Measurements from ENCODE around the gene BMERB1. TPM values are rescaled to one million over a fixed set of nuclear protein-coding genes. Genes with fewer than 3 reads are reported as not detected.
"Not testable (repeated sequence)": the region's sequence is repeated elsewhere in the genome, so short reads cannot be mapped to it uniquely, and the experiment has no call there.

Gene BMERB1
- total RNA-seq, 2 donors from 2014 or later: 6.2 to 9.1 TPM

DNA sequence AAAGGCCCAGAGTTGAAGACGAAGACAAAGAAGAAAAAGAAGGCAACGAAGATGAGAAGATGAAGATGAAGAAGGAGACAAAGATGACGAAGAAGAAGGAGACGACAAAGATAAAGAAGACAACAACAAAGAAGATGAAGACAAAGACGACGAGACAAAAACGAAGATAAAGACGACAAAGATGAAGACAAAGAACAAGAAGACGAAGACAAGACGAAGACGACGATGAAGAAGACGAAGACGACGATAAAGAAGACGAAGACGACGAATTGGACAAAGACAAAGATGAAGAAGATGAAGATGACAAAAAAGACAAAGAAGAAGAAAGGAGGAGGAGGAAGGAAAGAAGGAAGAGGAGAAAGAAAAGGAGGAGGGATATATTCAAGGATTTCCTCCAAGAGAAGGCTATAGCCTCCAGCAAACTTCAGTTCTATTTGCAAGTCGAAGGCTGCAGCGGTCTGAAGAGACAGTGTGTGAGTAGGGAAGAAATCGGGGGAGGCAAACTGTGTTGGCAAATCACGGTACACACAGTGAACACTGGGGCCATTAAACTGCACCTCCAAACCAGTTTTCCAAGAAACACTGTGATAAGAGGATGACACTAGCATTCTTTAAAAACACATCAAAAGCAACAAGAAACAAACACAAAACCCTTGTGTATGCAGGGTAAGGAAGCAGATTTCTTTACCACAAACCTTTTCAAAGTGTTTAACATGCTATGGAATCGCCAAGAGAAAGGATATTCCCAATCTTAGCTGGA lies 168.1 kb downstream of the BMERB1 start:
- Histone ChIP-seq H3K36me3 (peaks cover 30% of the 10 kb centered on the region), H3K4me3 (no peak overlapping the region), H3K27ac (no peak overlapping the region), H3K4me1 (no peaks in the 10 kb centered on the region), H3K9ac (ENCODE audit: low read depth in 2 of 2, low read length in 2 of 2) (no peak overlapping the region), H3K27me3 (no peaks in the 10 kb centered on the region), H3K9me3 (no peaks in the 10 kb centered on the region)
- DNase-seq: no peak
- intact Hi-C loops (cut with DNase I): no loop called here
- TF ChIP-seq, protein P1, sequence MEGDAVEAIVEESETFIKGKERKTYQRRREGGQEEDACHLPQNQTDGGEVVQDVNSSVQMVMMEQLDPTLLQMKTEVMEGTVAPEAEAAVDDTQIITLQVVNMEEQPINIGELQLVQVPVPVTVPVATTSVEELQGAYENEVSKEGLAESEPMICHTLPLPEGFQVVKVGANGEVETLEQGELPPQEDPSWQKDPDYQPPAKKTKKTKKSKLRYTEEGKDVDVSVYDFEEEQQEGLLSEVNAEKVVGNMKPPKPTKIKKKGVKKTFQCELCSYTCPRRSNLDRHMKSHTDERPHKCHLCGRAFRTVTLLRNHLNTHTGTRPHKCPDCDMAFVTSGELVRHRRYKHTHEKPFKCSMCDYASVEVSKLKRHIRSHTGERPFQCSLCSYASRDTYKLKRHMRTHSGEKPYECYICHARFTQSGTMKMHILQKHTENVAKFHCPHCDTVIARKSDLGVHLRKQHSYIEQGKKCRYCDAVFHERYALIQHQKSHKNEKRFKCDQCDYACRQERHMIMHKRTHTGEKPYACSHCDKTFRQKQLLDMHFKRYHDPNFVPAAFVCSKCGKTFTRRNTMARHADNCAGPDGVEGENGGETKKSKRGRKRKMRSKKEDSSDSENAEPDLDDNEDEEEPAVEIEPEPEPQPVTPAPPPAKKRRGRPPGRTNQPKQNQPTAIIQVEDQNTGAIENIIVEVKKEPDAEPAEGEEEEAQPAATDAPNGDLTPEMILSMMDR (IDR thresholded peaks at IDR 0.05): no peak

DNA sequence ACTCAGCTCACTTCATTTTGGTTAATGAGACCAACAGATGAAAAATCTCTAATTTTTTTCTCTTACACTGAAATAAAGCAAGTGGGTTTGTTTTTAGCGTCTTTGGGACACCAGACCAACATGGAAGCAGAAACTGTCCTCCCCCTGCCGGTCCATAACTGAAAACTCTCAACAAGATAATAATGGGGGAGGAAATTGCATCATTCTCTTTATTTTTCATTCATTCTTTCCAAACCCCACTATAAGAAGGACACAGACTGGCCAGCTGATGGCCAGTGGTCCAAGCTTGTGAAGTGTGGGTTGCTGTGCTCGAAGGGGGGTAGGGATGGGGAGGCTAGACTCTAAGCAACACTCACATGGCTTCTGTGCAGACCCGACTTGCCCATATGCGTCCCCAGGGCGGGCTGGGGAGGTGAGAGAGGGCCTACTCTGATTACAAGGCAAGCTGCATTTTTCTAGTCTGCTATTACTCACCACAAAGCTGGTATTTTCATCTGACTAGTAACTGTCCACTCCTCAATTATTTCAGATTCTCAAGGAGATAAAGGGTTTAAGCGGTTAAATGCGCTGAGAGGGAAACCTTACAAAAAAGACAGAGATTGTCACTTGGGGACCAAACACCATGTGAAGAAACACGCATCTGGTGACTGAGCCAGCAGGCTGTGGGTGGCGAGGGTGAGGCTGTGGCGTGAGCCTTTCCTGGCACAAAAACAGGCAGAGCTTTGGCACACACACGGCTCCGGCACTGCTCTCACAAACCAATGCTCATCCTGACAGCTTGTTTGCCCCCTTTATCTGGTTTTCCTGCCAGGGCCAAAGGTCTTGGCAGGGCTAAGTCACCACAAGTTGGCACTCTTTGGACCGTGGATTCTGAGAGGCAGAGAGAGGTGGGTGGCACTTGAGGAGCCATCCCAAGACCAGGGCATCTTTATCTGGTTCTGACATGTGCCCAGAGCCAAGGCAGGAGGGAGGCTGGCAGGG lies 170.4 kb downstream of the BMERB1 start:
- no peaks in the 10 kb centered on the region for H3K4me1 ChIP-seq
- H3K27me3 ChIP-seq: no peaks in the 10 kb centered on the region
- no peak for DNase-seq
- no peak overlapping the region for H3K9ac ChIP-seq (ENCODE audit: low read depth in 2 of 2, low read length in 2 of 2)
- TF ChIP-seq, protein P1 (IDR thresholded peaks at IDR 0.05): no peak
- H3K4me3 ChIP-seq: no peak overlapping the region
- H3K27ac ChIP-seq: no peak overlapping the region
- no peaks in the 10 kb centered on the region for H3K9me3 ChIP-seq
- peaks cover 38% of the 10 kb centered on the region for H3K36me3 ChIP-seq
- intact Hi-C loops (cut with DNase I): no loop called here

- Histone ChIP-seq H3K36me3 (peaks cover 35% of the 10 kb centered on the region), H3K27ac (no peak overlapping the region), H3K27me3 (no peaks in the 10 kb centered on the region), H3K4me3 (no peak overlapping the region), H3K9me3 (no peaks in the 10 kb centered on the region), H3K9ac (ENCODE audit: low read depth in 2 of 2, low read length in 2 of 2) (no peak overlapping the region), H3K4me1 (no peaks in the 10 kb centered on the region)
- TF ChIP-seq, protein P1 (IDR thresholded peaks at IDR 0.05): no peak
- intact Hi-C loops (cut with DNase I): no loop called here
- no peak for DNase-seq
Measured at GRCh38 chr16:15605839-15606517, 171.6 kb downstream of the BMERB1 start.

GRCh38 chr16:15606518-15607220 lies 172.3 kb downstream of the BMERB1 start:
- intact Hi-C loops (cut with DNase I): no loop called here
- no peak overlapping the region for H3K4me3 ChIP-seq
- H3K9ac ChIP-seq (ENCODE audit: low read depth in 2 of 2, low read length in 2 of 2): no peak overlapping the region
- no peak overlapping the region for H3K27ac ChIP-seq
- DNase-seq: no peak
- no peaks in the 10 kb centered on the region for H3K4me1 ChIP-seq
- peaks cover 31% of the 10 kb centered on the region for H3K36me3 ChIP-seq
- no peaks in the 10 kb centered on the region for H3K27me3 ChIP-seq
- TF ChIP-seq, protein P1 (IDR thresholded peaks at IDR 0.05): no peak
- no peaks in the 10 kb centered on the region for H3K9me3 ChIP-seq

GRCh38 chr16:15607221-15607699 lies 172.9 kb downstream of the BMERB1 start:
- H3K27ac ChIP-seq; DNase-seq; intact Hi-C loops (cut with DNase I); H3K4me1 ChIP-seq; H3K9ac ChIP-seq (ENCODE audit: low read depth in 2 of 2, low read length in 2 of 2); H3K4me3 ChIP-seq; H3K27me3 ChIP-seq; H3K9me3 ChIP-seq: not testable (repeated sequence)
- H3K36me3 ChIP-seq: peaks cover 32% of the 10 kb centered on the region

All from colonic mucosa (tissue), 4 donors.